Hematopoietic multipotent progenitor cell (in vitro differentiated cells): Measurements from ENCODE around the gene POU5F2. TPM values are rescaled to one million over a fixed set of nuclear protein-coding genes. Genes with fewer than 3 reads are reported as not detected.

Experiments
- DNase-seq, 3 donors: peaks; one replicate each; pipeline ENCODE4 v3.0.0-alpha.2; 2011 to 2015; ENCODE audit warnings: low read depth in 2 of 3, low spot score in 2 of 3
- total RNA-seq: library from RNA; depleted of rRNA; stranded (reverse); fragments of >200 nt; gene quantifications from one replicate; pipeline ENCODE4 v1.2.3, GENCODE V29; 2012

Gene POU5F2
- 1.6 TPM for total RNA-seq

- no peak for DNase-seq
Observed at GRCh38 chr5:93741136-93741811, at the start of gene POU5F2. Gene POU5F2, minus strand, starts transcription at chr5:93741600. Its CDS starts 37 bp downstream, at chr5:93741563.

- no peak for DNase-seq
Observed at GRCh38 chr5:93790401-93790800, 49.0 kb upstream of the POU5F2 start.

- DNase-seq: no peak
Observed at GRCh38 chr5:93789173-93790067, 48.0 kb upstream of the POU5F2 start.

GRCh38 chr5:93787598-93787997, 46.2 kb upstream of the POU5F2 start:
- DNase-seq: no peak

GRCh38 chr5:93785475-93785874, 44.1 kb upstream of the POU5F2 start:
- no peak for DNase-seq

- DNase-seq: no peak
Observed at GRCh38 chr5:93782978-93783377, 41.6 kb upstream of the POU5F2 start.

- no peak for DNase-seq
Observed at GRCh38 chr5:93777620-93778019, 36.2 kb upstream of the POU5F2 start.

GRCh38 chr5:93756372-93756771, 15.0 kb upstream of the POU5F2 start:
- DNase-seq: no peak

- no peak for DNase-seq
Observed at GRCh38 chr5:93755716-93756115, 14.3 kb upstream of the POU5F2 start.

- no peak for DNase-seq
Observed at GRCh38 chr5:93748875-93749397, 7.5 kb upstream of the POU5F2 start.

- no peak for DNase-seq
Observed at GRCh38 chr5:93746406-93747056, 5.1 kb upstream of the POU5F2 start.

GRCh38 chr5:93736284-93736683, 5.1 kb downstream of the POU5F2 start:
- no peak for DNase-seq

GRCh38 chr5:93735378-93735777, 6.0 kb downstream of the POU5F2 start:
- DNase-seq: no peak

GRCh38 chr5:93731987-93732386, 9.4 kb downstream of the POU5F2 start:
- DNase-seq: no peak

GRCh38 chr5:93726595-93726994, 14.8 kb downstream of the POU5F2 start:
- DNase-seq: no peak

GRCh38 chr5:93724791-93725190, 16.6 kb downstream of the POU5F2 start:
- DNase-seq: no peak

GRCh38 chr5:93723681-93724080, 17.7 kb downstream of the POU5F2 start:
- no peak for DNase-seq

- no peak for DNase-seq
Observed at GRCh38 chr5:93723005-93723404, 18.4 kb downstream of the POU5F2 start.

- no peak for DNase-seq
Observed at GRCh38 chr5:93722588-93722987, 18.8 kb downstream of the POU5F2 start.

GRCh38 chr5:93721511-93721910, 19.9 kb downstream of the POU5F2 start:
- no peak for DNase-seq

GRCh38 chr5:93721071-93721470, 20.3 kb downstream of the POU5F2 start:
- peak in 1 of 3 donors; percentile 8 for DNase-seq
